GM20000 (cell line): ENCODE results near the gene C1QL4.
A peak's percentile ranks its signal among the peaks of the same experiment; 100 is the strongest.

Source experiments
- DNase-seq: peaks from one replicate; pipeline ENCODE4 v3.0.0; 2012; ENCODE audit warnings: low spot score
- TF ChIP-seq, protein P1 (sequence below): IDR thresholded peaks from 2 replicates; pipeline ENCODE4 v1.5.1; 2012; ENCODE audit warnings: mild to moderate bottlenecking, control low read depth; ENCODE audit errors: extremely low read depth, missing control alignments

The C1QL4 gene

DNA sequence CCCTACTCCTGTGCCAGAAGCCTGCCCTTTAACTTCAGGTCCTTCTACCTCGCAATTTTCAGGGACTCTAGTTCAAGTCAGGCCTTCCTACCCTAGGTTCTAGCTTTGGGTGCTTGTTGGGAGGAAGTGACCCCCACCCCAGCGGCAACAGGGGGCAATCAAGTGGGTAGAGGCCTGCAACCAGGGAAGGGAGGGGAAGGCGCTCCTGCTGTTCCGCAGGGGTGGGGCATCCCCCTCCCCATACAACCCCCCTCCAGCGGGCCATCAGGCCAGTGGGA lies 42.2 kb downstream of the C1QL4 start:
- TF ChIP-seq, protein P1, sequence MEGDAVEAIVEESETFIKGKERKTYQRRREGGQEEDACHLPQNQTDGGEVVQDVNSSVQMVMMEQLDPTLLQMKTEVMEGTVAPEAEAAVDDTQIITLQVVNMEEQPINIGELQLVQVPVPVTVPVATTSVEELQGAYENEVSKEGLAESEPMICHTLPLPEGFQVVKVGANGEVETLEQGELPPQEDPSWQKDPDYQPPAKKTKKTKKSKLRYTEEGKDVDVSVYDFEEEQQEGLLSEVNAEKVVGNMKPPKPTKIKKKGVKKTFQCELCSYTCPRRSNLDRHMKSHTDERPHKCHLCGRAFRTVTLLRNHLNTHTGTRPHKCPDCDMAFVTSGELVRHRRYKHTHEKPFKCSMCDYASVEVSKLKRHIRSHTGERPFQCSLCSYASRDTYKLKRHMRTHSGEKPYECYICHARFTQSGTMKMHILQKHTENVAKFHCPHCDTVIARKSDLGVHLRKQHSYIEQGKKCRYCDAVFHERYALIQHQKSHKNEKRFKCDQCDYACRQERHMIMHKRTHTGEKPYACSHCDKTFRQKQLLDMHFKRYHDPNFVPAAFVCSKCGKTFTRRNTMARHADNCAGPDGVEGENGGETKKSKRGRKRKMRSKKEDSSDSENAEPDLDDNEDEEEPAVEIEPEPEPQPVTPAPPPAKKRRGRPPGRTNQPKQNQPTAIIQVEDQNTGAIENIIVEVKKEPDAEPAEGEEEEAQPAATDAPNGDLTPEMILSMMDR = no peak
- peak; percentile 16 for DNase-seq

DNA sequence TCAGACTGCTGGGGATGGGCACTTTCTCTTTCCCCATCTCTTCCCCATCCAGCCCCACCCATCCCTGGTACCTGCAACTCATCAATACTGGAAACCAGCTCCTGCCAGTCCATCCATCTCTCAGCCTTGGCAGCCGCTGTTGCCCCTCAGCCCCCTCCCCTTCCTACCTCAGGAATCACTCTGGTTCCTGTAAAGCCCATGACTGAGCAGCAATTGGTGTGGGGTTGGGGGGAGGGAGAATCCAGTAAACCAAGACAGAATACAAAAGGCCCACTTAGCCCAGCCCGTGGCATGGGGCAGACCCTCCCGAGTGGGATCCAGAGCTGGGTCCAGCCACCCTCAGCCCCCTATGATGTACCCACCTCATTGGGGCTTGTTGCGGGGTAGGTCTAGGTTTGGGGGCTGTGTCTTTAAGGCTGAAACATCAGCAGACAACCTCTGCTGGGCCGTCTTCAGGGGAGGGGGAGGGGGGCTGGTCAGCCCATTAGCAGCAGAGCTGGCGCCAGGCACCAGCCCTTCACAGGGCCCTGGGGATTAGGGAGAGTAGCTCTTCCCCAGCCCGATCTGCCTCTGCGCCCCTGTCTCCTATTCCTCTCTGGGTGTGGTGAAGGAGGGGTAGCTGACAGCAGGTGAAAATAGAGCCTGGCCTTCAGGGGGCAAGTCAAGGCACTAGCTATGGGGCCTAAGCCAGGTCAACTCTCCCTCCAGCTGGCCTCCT lies 42.7 kb downstream of the C1QL4 start:
- TF ChIP-seq, protein P1 = no peak
- DNase-seq = no peak

GRCh38 chr12:49293056-49293956 lies 43.7 kb downstream of the C1QL4 start:
- TF ChIP-seq, protein P1 = no peak
- DNase-seq = no peak

DNA sequence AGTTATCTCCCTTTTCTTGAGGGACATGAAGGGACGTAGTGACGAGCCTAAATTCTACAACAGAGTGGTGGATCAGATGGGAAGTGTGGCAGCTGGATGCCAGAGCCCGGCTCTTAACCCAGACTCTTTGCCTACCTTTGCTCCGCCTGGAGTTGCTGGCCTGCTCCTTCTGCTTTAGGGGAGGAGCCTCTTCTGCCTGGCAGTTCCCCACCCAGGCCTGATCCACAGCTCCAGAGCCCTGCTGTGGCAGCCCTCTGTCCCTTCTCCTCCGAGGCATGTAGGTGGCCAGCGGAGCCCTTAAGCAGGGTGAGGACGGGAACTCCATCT lies 44.3 kb downstream of the C1QL4 start:
- DNase-seq = no peak
- TF ChIP-seq, protein P1 = no peak

- DNase-seq = peak; percentile 21
Measured at GRCh38 chr12:49288922-49289555, 47.9 kb downstream of the C1QL4 start.

DNA sequence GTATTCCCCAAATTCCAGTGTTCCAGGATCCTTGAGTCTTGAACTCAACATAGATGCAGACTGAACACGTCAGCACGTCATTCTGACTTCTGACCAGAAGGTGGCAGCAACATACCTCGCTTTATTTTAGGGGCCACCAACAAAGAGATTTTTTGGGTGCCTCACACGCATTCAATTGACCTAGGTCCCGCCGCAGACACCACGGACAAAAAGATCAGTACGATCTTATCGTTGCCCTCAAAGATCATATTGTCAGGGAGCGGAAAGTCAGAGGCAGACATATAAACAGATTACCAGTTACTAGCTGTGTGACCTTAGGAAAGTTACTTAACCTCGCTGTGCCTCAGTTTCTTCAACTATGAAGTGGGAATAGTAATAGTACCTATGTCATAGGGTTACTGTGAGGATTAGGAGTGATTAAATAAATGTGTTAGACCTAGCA lies 48.6 kb downstream of the C1QL4 start:
- TF ChIP-seq, protein P1 = peak; percentile 82
- DNase-seq = peak; percentile 88

More at GRCh38 chr12:49288922-49289555, 47.9 kb downstream of the C1QL4 start:
- TF ChIP-seq, protein P1 = no peak

DNA sequence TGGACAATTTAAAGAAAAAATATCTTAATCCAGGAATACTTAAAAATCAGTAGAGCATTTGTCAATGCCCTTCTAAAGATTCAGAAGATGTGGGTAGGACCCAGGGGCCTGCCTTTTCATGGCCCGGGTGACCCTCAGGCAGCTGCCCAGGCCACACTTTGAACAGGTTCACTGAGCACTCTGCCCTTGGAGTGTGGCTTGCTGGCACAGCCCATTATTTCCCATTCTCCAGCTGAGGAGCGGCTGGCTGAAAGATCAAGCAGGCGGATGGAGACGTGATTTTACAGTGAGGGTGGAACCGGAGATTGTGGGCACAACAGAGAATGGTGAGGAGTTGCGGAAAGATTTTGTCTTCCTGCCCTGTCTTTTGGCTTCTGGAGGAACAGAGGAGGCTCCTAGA lies 49.1 kb downstream of the C1QL4 start:
- TF ChIP-seq, protein P1 = no peak
- no peak for DNase-seq
